ENCODE results near the gene PER2.

The PER2 gene

GRCh38 chr2:238302751-238303150, 14.3 kb upstream of the PER2 start:
- TF ChIP-seq ARNT (IDR thresholded peaks at IDR 0.05) (no peak), CTBP1 (IDR thresholded peaks at IDR 0.05; ENCODE audit: borderline replicate concordance) (no peak), HDGF (IDR thresholded peaks at IDR 0.05; ENCODE audit: borderline replicate concordance) (no peak), FOXA1 (IDR thresholded peaks at IDR 0.05) (no peak), BHLHE40 (IDR thresholded peaks at IDR 0.05; ENCODE audit: borderline replicate concordance) (no peak), NFRKB (IDR thresholded peaks at IDR 0.05) (no peak), ZNF384 (IDR thresholded peaks at IDR 0.05) (no peak), PKNOX1 (IDR thresholded peaks at IDR 0.05) (no peak), SUZ12 (IDR thresholded peaks at IDR 0.05) (no peak), LEF1 (IDR thresholded peaks at IDR 0.05; ENCODE audit: borderline replicate concordance) (no peak), SP1 (IDR thresholded peaks at IDR 0.05) (no peak), FOXK2 (IDR thresholded peaks at IDR 0.05) (no peak)
- CTCF ChIA-PET: interaction anchor here (0.6 kb wide), 1 partner anchor 39 kb away, joined by 3 read pairs; no protein-coding TSS in a partner anchor
- POLR2A ChIA-PET: interaction anchor here (1.2 kb wide), 1 partner anchor 17 kb away, joined by 4 read pairs; no protein-coding TSS in a partner anchor
- DNase-seq (ENCODE audit: extremely low spot score): no peak

DNA sequence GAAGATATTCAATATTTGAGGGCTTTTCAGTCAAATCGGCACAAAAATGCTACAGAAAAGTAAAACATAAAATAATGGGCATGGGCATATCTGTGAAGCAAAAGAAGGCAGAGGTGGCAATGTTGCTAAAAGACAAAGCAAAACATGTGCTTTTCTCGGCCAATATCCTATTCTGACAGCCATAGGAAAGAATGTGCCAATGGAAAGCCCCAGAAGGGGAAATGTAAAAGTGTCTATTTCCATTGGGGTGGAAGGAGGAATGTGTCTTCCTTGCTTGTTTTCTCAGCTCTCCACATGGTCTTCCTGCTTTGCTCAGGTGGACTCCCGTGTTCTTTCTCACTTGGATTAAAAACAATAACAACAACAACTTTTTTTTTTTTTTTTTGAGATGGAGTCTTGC, 13.7 kb upstream of the PER2 start:
- ChIA-PET CTCF (interaction anchor here (1.0 kb wide), 1 partner anchor 39 kb away, joined by 3 read pairs; no protein-coding TSS in a partner anchor), POLR2A (interaction anchor here (1.2 kb wide), 1 partner anchor 18 kb away, joined by 4 read pairs; no protein-coding TSS in a partner anchor)
- no peak for DNase-seq (ENCODE audit: extremely low spot score)
- TF ChIP-seq PKNOX1 (IDR thresholded peaks at IDR 0.05): no peak
- TF ChIP-seq ZNF384 (IDR thresholded peaks at IDR 0.05): no peak
- no peak for TF ChIP-seq NFRKB (IDR thresholded peaks at IDR 0.05)

GRCh38 chr2:238299803-238300202, 11.4 kb upstream of the PER2 start:
- POLR2A ChIA-PET: no interaction called here
- no peak for DNase-seq (ENCODE audit: extremely low spot score)
- TF ChIP-seq SUZ12 (IDR thresholded peaks at IDR 0.05) (no peak), L3MBTL2 (conservative IDR thresholded peaks at IDR 0.05) (no peak)
- CTCF ChIA-PET: interaction anchor here (1.8 kb wide), 1 partner anchor 9 kb away, joined by 4 read pairs; no protein-coding TSS in a partner anchor

DNA sequence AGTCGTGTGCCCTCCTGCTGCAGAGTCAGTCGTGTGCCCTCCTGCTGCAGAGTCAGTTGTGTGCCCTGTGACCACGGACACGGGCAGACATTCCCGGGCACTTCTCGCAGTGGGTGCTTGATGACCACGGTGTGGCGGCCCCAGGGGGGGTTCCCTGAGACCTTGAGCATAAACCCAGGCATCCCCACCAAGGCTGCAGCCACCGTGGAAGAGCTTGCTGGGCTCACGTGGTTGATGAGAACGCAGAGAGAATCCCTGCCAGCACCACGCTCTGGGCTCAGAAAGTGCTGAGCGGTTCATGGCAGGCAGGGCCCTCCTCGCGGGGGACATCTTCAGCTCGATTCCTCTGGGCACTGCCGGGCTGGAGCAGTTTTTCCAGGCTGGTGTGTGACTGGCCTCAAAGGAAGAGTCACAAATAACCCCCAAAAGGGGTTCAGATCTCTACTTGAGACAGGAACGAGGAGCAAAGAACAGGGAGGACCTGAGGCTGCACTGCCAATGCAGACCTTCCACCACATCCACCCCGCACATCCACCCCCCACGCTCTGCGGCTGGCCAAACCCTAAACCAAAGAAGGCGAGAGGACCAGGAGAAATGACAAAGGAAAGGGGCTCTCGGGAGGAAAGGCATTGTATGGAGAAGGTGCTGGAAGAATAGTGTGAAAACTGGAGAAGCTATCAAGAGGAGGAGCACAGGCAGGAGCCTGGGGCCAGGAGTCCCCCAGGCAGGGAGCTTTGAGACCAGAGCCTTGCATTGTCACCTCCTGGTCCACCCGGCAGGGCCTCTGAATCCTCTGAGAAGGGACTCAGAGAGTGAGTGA, 8.4 kb upstream of the PER2 start:
- no peak for DNase-seq (ENCODE audit: extremely low spot score)
- ChIA-PET POLR2A (no interaction called here), CTCF (no interaction called here)
- TF ChIP-seq CTBP1 (IDR thresholded peaks at IDR 0.05; ENCODE audit: borderline replicate concordance) (no peak), PKNOX1 (IDR thresholded peaks at IDR 0.05) (no peak), BHLHE40 (IDR thresholded peaks at IDR 0.05; ENCODE audit: borderline replicate concordance) (no peak), ZNF384 (IDR thresholded peaks at IDR 0.05) (no peak), FOXK2 (IDR thresholded peaks at IDR 0.05) (no peak), TARDBP (IDR thresholded peaks at IDR 0.05) (no peak), SP1 (IDR thresholded peaks at IDR 0.05) (no peak), HDGF (IDR thresholded peaks at IDR 0.05; ENCODE audit: borderline replicate concordance) (no peak), FOXM1 (IDR thresholded peaks at IDR 0.05; ENCODE audit: borderline replicate concordance) (no peak), NFRKB (IDR thresholded peaks at IDR 0.05) (no peak), FOXA1 (IDR thresholded peaks at IDR 0.05) (no peak)

DNA sequence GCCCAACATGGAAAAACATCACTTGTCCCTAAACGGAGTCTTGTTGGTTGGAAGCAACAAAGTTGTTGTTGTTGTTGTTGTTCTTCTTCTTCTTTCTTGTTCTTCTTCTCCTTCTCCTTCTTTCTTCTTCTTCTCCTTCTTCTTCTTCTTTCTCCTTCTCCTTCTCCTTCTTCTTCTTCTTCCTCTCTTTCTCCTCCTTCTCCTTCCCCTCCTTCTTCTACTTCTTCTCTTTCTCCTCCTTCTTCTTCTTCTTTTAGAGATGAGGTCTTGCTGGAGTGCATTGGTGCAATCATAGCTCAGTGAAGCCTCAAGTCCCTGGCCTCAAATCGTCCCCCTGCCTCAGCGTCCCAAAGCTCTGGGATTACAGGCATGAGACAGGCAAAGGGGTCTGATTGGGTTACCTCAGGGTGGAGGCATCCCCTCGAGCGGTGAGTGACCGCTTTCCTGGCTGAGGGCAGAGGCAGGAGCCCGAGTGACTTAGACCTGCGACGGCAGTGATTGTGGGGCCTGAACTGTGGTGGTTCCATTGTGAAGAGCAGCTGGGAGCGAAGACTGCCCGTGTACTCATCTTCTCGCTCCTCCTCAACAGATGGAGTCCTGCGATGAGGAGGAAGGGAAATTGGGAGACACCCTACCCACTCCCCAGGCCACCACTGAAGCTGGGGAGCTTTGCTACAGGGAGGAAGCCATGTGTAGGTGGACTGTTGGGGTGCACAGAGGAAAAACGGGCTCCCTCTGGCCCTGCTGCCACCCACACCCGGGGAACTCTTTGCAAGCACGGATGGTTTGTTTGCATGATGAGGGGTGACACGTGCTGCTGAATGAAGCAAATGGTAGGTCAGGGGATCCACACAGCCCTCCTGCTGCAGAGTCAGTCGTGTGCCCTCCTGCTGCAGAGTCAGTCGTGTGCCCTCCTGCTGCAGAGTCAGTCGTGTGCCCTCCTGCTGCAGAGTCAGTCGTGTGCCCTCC, 7.0 kb upstream of the PER2 start:
- POLR2A ChIA-PET: no interaction called here
- CTCF ChIA-PET: no interaction called here

More for the DNA sequence above, 7.0 kb upstream of the PER2 start:
- no peak for DNase-seq (ENCODE audit: extremely low spot score)
- no peak for TF ChIP-seq SUZ12 (IDR thresholded peaks at IDR 0.05)
- no peak for TF ChIP-seq HDGF (IDR thresholded peaks at IDR 0.05; ENCODE audit: borderline replicate concordance)
- no peak for TF ChIP-seq PKNOX1 (IDR thresholded peaks at IDR 0.05)
- TF ChIP-seq ARNT (IDR thresholded peaks at IDR 0.05): no peak
- TF ChIP-seq TARDBP (IDR thresholded peaks at IDR 0.05): no peak
- no peak for TF ChIP-seq BHLHE40 (IDR thresholded peaks at IDR 0.05; ENCODE audit: borderline replicate concordance)
- TF ChIP-seq LEF1 (IDR thresholded peaks at IDR 0.05; ENCODE audit: borderline replicate concordance): no peak
- no peak for TF ChIP-seq FOXK2 (IDR thresholded peaks at IDR 0.05)
- no peak for TF ChIP-seq CTBP1 (IDR thresholded peaks at IDR 0.05; ENCODE audit: borderline replicate concordance)
- no peak for TF ChIP-seq ZNF384 (IDR thresholded peaks at IDR 0.05)
- no peak for TF ChIP-seq L3MBTL2 (conservative IDR thresholded peaks at IDR 0.05)
- TF ChIP-seq NFRKB (IDR thresholded peaks at IDR 0.05): no peak
- TF ChIP-seq ELF4 (IDR thresholded peaks at IDR 0.05): no peak

All from HEK293T (cell line).